H1 (cell line): ENCODE results near the gene DNAH10. TPM values are rescaled to one million over a fixed set of nuclear protein-coding genes. Genes with fewer than 3 reads are reported as not detected.

Experiments
- ATF2 ChIP-seq: IDR thresholded peaks from 2 replicates; pipeline ENCODE4 v1.6.1; 2012; ENCODE audit warnings: low read length, inconsistent platforms
- CBX8 ChIP-seq: fragments of 300-800, 300-1000 bp; sonication (generic); IDR thresholded peaks from 2 replicates; pipeline ENCODE4 v1.7.1; 2016; ENCODE audit warnings: low read depth, low read length, borderline replicate concordance
- CHD7 ChIP-seq: fragments of 300-600 bp; sonication (generic); IDR thresholded peaks from 2 replicates; pipeline ENCODE4 v1.7.1; 2012; ENCODE audit warnings: low read length, moderate library complexity, mild to moderate bottlenecking, inconsistent platforms; ENCODE audit not compliant: insufficient replicate concordance
- SP4 ChIP-seq: IDR thresholded peaks from 2 replicates; pipeline ENCODE4 v1.6.1; 2012; ENCODE audit warnings: low read length, inconsistent platforms
- SRF ChIP-seq: IDR thresholded peaks from 2 replicates; pipeline ENCODE4 v1.6.1; 2011; ENCODE audit warnings: mild to moderate bottlenecking, low read depth, low read length, moderate library complexity
- TEAD4 ChIP-seq: IDR thresholded peaks from 2 replicates; pipeline ENCODE4 v1.6.1; 2012; ENCODE audit warnings: low read depth, low read length, inconsistent platforms, mixed read lengths
- YY1 ChIP-seq: IDR thresholded peaks from 2 replicates; pipeline ENCODE4 v1.6.1; 2011; ENCODE audit warnings: low read depth, mild to moderate bottlenecking, low read length
- polyA plus RNA-seq, 7 experiments: library from polyadenylated mRNA; depleted of rRNA in 3 of 7; stranded (reverse) in 5 of 7; unstranded in 2 of 7; fragments of >200 nt in 5 of 7; fragments of 200-250 nt in 2 of 7; gene quantifications; 1 replicate in 5 of 7; 2 replicates in 1 of 7; 4 replicates in 1 of 7; pipeline versions ENCODE4 v1.2.1 to v1.2.3, GENCODE V29; 2011 to 2013; ENCODE audit warnings: missing spikeins in 2 of 7, mixed read lengths in 2 of 7
- total RNA-seq: library from RNA; stranded (reverse); fragmentation: NEBNext Ultra II Directional; extraction: Animal tissue kit (Norgen Biotek cat#: 25700); gene quantifications from 2 replicates; pipeline ENCODE4 v1.2.1, GENCODE V29; 2021

The DNAH10 gene
- total and polyA plus RNA-seq, 2 of the 8 experiments (the other 6 are each of a cell fraction or from before 2014, with no cell fraction given): 0.02 to 0.24 TPM

- TF ChIP-seq CBX8 (no peak), TEAD4 (no peak), SRF (no peak), YY1 (no peak), SP4 (no peak), ATF2 (no peak), CHD7 (no peak)
These were observed 186.3 kb downstream of the DNAH10 start (continued) for GRCh38 chr12:123948401-123948795.
